Measurements from ENCODE around the gene EEF2KMT. TPM values are rescaled to one million over a fixed set of nuclear protein-coding genes. Genes with fewer than 3 reads are reported as not detected.
"Not testable (repeated sequence)": the region's sequence is repeated elsewhere in the genome, so short reads cannot be mapped to it uniquely, and the experiment has no call there.

The EEF2KMT gene
- total RNA-seq, 1 donor from 2014 or later, result 12.9 TPM

- peak overlapping the region; percentile 78 for H3K27ac Mint-ChIP-seq (ENCODE audit: unreplicated experiment)
- not testable (repeated sequence) for H3K27me3 Mint-ChIP-seq (ENCODE audit: unreplicated experiment); H3K36me3 Mint-ChIP-seq (ENCODE audit: unreplicated experiment)
Observed at GRCh38 chr16:5093081-5093480, 4.5 kb downstream of the EEF2KMT start.

GRCh38 chr16:5090592-5090991 is 7.0 kb downstream of the EEF2KMT start:
- DNase-seq; H3K36me3 Mint-ChIP-seq (ENCODE audit: unreplicated experiment); H3K9me3 Mint-ChIP-seq (ENCODE audit: unreplicated experiment); H3K27ac Mint-ChIP-seq (ENCODE audit: unreplicated experiment); H3K27me3 Mint-ChIP-seq (ENCODE audit: unreplicated experiment); H3K4me3 Mint-ChIP-seq (ENCODE audit: unreplicated experiment): not testable (repeated sequence)
- H3K4me1 Mint-ChIP-seq (ENCODE audit: low read depth, unreplicated experiment), result peaks cover 12% of the 10 kb centered on the region

More at GRCh38 chr16:5093081-5093480, 4.5 kb downstream of the EEF2KMT start:
- peaks cover 14% of the 10 kb centered on the region for H3K4me1 Mint-ChIP-seq (ENCODE audit: low read depth, unreplicated experiment)
- not testable (repeated sequence) for DNase-seq; H3K9me3 Mint-ChIP-seq (ENCODE audit: unreplicated experiment); H3K4me3 Mint-ChIP-seq (ENCODE audit: unreplicated experiment)

GRCh38 chr16:5089911-5090555 is 7.6 kb downstream of the EEF2KMT start:
- not testable (repeated sequence) for H3K27me3 Mint-ChIP-seq (ENCODE audit: unreplicated experiment); H3K4me3 Mint-ChIP-seq (ENCODE audit: unreplicated experiment); H3K9me3 Mint-ChIP-seq (ENCODE audit: unreplicated experiment); DNase-seq; H3K4me1 Mint-ChIP-seq (ENCODE audit: low read depth, unreplicated experiment); H3K36me3 Mint-ChIP-seq (ENCODE audit: unreplicated experiment); H3K27ac Mint-ChIP-seq (ENCODE audit: unreplicated experiment)

- not testable (repeated sequence) for H3K9me3 Mint-ChIP-seq (ENCODE audit: unreplicated experiment); DNase-seq; H3K36me3 Mint-ChIP-seq (ENCODE audit: unreplicated experiment); H3K27me3 Mint-ChIP-seq (ENCODE audit: unreplicated experiment); H3K27ac Mint-ChIP-seq (ENCODE audit: unreplicated experiment); H3K4me1 Mint-ChIP-seq (ENCODE audit: low read depth, unreplicated experiment); H3K4me3 Mint-ChIP-seq (ENCODE audit: unreplicated experiment)
Observed at GRCh38 chr16:5088936-5089335, 8.7 kb downstream of the EEF2KMT start.

- DNase-seq; H3K36me3 Mint-ChIP-seq (ENCODE audit: unreplicated experiment); H3K4me1 Mint-ChIP-seq (ENCODE audit: low read depth, unreplicated experiment); H3K4me3 Mint-ChIP-seq (ENCODE audit: unreplicated experiment); H3K27ac Mint-ChIP-seq (ENCODE audit: unreplicated experiment); H3K9me3 Mint-ChIP-seq (ENCODE audit: unreplicated experiment); H3K27me3 Mint-ChIP-seq (ENCODE audit: unreplicated experiment): not testable (repeated sequence)
Observed at GRCh38 chr16:5088086-5088790, 9.4 kb downstream of the EEF2KMT start.

- not testable (repeated sequence) for DNase-seq; H3K36me3 Mint-ChIP-seq (ENCODE audit: unreplicated experiment); H3K4me1 Mint-ChIP-seq (ENCODE audit: low read depth, unreplicated experiment); H3K4me3 Mint-ChIP-seq (ENCODE audit: unreplicated experiment); H3K27ac Mint-ChIP-seq (ENCODE audit: unreplicated experiment); H3K9me3 Mint-ChIP-seq (ENCODE audit: unreplicated experiment); H3K27me3 Mint-ChIP-seq (ENCODE audit: unreplicated experiment)
Observed at GRCh38 chr16:5085716-5086115, 11.9 kb downstream of the EEF2KMT start.

GRCh38 chr16:5084802-5085201 is 12.8 kb downstream of the EEF2KMT start:
- peak overlapping the region; percentile 26 for H3K27ac Mint-ChIP-seq (ENCODE audit: unreplicated experiment)
- not testable (repeated sequence) for H3K4me1 Mint-ChIP-seq (ENCODE audit: low read depth, unreplicated experiment); H3K27me3 Mint-ChIP-seq (ENCODE audit: unreplicated experiment); H3K36me3 Mint-ChIP-seq (ENCODE audit: unreplicated experiment); H3K4me3 Mint-ChIP-seq (ENCODE audit: unreplicated experiment); H3K9me3 Mint-ChIP-seq (ENCODE audit: unreplicated experiment)
- peak; percentile 83 for TF ChIP-seq CTCF (IDR thresholded peaks at IDR 0.05; ENCODE audit: partially characterized antibody, unreplicated experiment)
- peak; percentile 82 for DNase-seq

- not testable (repeated sequence) for H3K27me3 Mint-ChIP-seq (ENCODE audit: unreplicated experiment); H3K4me3 Mint-ChIP-seq (ENCODE audit: unreplicated experiment); DNase-seq; H3K9me3 Mint-ChIP-seq (ENCODE audit: unreplicated experiment); H3K36me3 Mint-ChIP-seq (ENCODE audit: unreplicated experiment); H3K4me1 Mint-ChIP-seq (ENCODE audit: low read depth, unreplicated experiment); H3K27ac Mint-ChIP-seq (ENCODE audit: unreplicated experiment)
Observed at GRCh38 chr16:5084099-5084731, 13.4 kb downstream of the EEF2KMT start.

GRCh38 chr16:5083646-5084045 is 13.9 kb downstream of the EEF2KMT start:
- not testable (repeated sequence) for DNase-seq; H3K27ac Mint-ChIP-seq (ENCODE audit: unreplicated experiment); H3K4me3 Mint-ChIP-seq (ENCODE audit: unreplicated experiment); H3K27me3 Mint-ChIP-seq (ENCODE audit: unreplicated experiment); H3K36me3 Mint-ChIP-seq (ENCODE audit: unreplicated experiment); H3K9me3 Mint-ChIP-seq (ENCODE audit: unreplicated experiment); H3K4me1 Mint-ChIP-seq (ENCODE audit: low read depth, unreplicated experiment)

- DNase-seq; H3K27ac Mint-ChIP-seq (ENCODE audit: unreplicated experiment); H3K36me3 Mint-ChIP-seq (ENCODE audit: unreplicated experiment); H3K9me3 Mint-ChIP-seq (ENCODE audit: unreplicated experiment); H3K4me1 Mint-ChIP-seq (ENCODE audit: low read depth, unreplicated experiment); H3K4me3 Mint-ChIP-seq (ENCODE audit: unreplicated experiment); H3K27me3 Mint-ChIP-seq (ENCODE audit: unreplicated experiment): not testable (repeated sequence)
Observed at GRCh38 chr16:5080996-5081395, 16.6 kb downstream of the EEF2KMT start.

GRCh38 chr16:5080461-5080860 is 17.1 kb downstream of the EEF2KMT start:
- H3K4me1 Mint-ChIP-seq (ENCODE audit: low read depth, unreplicated experiment); H3K36me3 Mint-ChIP-seq (ENCODE audit: unreplicated experiment); DNase-seq; H3K4me3 Mint-ChIP-seq (ENCODE audit: unreplicated experiment); H3K9me3 Mint-ChIP-seq (ENCODE audit: unreplicated experiment); H3K27ac Mint-ChIP-seq (ENCODE audit: unreplicated experiment); H3K27me3 Mint-ChIP-seq (ENCODE audit: unreplicated experiment): not testable (repeated sequence)
